ENCODE measurements around the gene C3orf22. TPM values are rescaled to one million over a fixed set of nuclear protein-coding genes. Genes with fewer than 3 reads are reported as not detected.

C3orf22 gene
- total RNA-seq, 2 donors from 2014 or later, result not detected

DNA sequence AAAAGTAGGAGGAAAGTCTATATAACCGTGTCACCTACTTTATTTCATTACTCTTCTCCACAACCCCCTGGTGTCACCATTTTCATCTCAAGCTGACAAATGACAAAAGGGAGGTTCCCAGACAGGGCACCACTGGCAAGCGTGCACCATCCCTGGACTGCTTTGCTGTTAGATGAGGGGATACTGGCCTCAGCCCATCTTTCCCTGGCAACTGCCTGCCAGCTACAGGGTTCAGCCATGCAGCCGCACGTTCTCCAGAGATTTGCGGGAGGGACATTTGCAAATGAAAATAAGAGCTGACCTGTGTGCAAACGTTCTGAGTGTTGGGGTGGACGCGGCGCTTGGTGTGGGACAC lies 41.8 kb downstream of the C3orf22 start:
- H3K27me3 ChIP-seq (ENCODE audit: control insufficient read depth, insufficient read depth, low read length, poor library complexity, severe bottlenecking), result no peaks in the 10 kb centered on the region
- Mint-ChIP-seq H3K4me1 (peaks cover 11% of the 10 kb centered on the region), H3K9me3 (no peaks in the 10 kb centered on the region), H3K27me3 (ENCODE audit: insufficient read depth) (no peaks in the 10 kb centered on the region), H3K4me3 (no peak overlapping the region), H3K36me3 (ENCODE audit: low read depth) (no peaks in the 10 kb centered on the region), H3K27ac (no peak overlapping the region)
- H3K27ac ChIP-seq (ENCODE audit: low read depth, low read length), result no peak overlapping the region
- H3K9ac ChIP-seq (ENCODE audit: extremely low read depth, low read length, poor library complexity, severe bottlenecking), result no peak overlapping the region
- TF ChIP-seq, protein P1, sequence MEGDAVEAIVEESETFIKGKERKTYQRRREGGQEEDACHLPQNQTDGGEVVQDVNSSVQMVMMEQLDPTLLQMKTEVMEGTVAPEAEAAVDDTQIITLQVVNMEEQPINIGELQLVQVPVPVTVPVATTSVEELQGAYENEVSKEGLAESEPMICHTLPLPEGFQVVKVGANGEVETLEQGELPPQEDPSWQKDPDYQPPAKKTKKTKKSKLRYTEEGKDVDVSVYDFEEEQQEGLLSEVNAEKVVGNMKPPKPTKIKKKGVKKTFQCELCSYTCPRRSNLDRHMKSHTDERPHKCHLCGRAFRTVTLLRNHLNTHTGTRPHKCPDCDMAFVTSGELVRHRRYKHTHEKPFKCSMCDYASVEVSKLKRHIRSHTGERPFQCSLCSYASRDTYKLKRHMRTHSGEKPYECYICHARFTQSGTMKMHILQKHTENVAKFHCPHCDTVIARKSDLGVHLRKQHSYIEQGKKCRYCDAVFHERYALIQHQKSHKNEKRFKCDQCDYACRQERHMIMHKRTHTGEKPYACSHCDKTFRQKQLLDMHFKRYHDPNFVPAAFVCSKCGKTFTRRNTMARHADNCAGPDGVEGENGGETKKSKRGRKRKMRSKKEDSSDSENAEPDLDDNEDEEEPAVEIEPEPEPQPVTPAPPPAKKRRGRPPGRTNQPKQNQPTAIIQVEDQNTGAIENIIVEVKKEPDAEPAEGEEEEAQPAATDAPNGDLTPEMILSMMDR (conservative IDR thresholded peaks at IDR 0.05), result no peak
- no peak overlapping the region for H3K4me3 ChIP-seq (ENCODE audit: low read length)
- no peaks in the 10 kb centered on the region for H3K36me3 ChIP-seq (ENCODE audit: control insufficient read depth, insufficient read depth, low read length)
- DNase-seq, result no peak
- WGBS, 2 experiments (ENCODE audit: insufficient coverage in 1 of 2, insufficient read length in 1 of 2), result 92 to 97% methylated on average over 8 to 9 of the region's 9 CpGs
- H3K4me1 ChIP-seq (ENCODE audit: control insufficient read depth, insufficient read depth, low read length), result peaks cover 7% of the 10 kb centered on the region
- H3K9me3 ChIP-seq (ENCODE audit: control insufficient read depth, low read length), result no peaks in the 10 kb centered on the region

DNA sequence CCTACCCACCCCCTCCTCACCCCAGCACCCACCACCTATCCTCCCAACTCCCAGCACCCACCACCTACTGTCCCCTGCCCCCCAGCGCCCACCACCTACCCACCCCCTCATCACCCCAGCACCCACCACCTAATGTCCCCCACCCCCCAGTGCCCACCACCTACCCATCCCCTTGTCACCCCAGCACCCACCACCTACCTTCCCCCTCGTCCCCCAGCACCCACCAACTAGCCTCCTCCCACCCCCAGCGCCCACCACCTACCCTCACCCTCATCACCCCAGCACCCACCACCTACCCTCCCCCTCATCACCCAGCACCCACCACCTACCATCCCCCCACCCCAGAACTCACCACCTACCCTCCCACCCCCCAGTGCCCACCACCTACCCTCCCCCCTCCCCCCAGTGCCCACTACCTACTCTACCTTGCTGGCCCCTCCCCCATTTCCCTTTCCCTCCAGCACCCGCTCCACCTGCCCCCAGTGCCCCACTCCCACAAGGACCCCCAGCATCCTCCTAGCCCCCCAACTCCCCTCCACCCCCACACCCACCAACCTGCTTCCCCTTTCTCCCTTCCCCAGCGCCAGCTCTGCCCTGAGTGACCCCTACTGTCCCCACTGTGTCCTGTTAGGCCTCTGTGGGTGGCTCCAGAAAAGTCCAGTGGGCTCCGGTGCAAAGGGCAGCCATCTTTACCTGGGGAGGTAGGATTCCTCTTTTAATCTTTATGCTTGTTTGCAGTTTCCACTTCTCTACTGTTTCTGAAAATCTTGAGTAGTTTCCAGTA lies 42.4 kb downstream of the C3orf22 start:
- DNase-seq, result no peak
- Mint-ChIP-seq H3K9me3 (no peaks in the 10 kb centered on the region), H3K4me1 (peaks cover 11% of the 10 kb centered on the region), H3K27ac (no peak overlapping the region), H3K27me3 (ENCODE audit: insufficient read depth) (no peaks in the 10 kb centered on the region), H3K36me3 (ENCODE audit: low read depth) (no peaks in the 10 kb centered on the region), H3K4me3 (no peak overlapping the region)
- Histone ChIP-seq H3K36me3 (ENCODE audit: control insufficient read depth, insufficient read depth, low read length) (no peaks in the 10 kb centered on the region), H3K9ac (ENCODE audit: extremely low read depth, low read length, poor library complexity, severe bottlenecking) (no peak overlapping the region), H3K4me1 (ENCODE audit: control insufficient read depth, insufficient read depth, low read length) (peaks cover 7% of the 10 kb centered on the region), H3K27me3 (ENCODE audit: control insufficient read depth, insufficient read depth, low read length, poor library complexity, severe bottlenecking) (no peaks in the 10 kb centered on the region), H3K4me3 (ENCODE audit: low read length) (no peak overlapping the region), H3K27ac (ENCODE audit: low read depth, low read length) (no peak overlapping the region), H3K9me3 (ENCODE audit: control insufficient read depth, low read length) (no peaks in the 10 kb centered on the region)
- TF ChIP-seq, protein P1 (conservative IDR thresholded peaks at IDR 0.05), result no peak
- WGBS, 2 experiments (ENCODE audit: insufficient coverage in 1 of 2, insufficient read length in 1 of 2), result 94% methylated on average over 3 of the region's 6 CpGs; no CpG with 5 or more reads in 1 of the 2 experiments

DNA sequence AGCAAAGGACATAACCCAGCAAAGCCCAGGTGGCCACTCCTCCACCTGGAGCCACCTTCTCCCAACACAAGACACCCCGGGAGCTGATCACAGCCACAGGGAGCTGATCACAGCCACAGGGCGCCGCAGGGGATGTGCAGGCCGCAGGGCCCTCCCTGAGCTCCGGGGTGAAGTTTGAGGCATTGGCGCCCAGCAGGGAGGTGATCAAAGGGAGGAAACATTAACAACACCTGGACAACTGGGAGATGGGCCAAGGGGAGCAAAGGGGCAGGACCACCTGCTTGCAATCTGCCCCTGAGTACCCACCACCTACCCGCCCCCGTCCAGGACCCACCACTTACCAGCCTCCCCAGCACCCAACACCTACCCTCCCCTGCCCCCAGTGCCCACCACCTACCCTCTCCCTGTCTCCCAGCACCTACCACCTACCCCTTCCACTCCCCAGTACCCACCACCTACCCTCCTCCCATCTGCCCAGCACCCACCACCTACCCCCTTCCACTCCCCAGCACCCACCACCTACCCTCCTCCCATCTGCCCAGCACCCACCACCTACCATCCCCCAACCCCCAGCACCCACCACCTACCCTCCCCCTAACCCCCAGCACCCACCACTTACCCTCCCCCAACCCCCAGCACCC lies 43.5 kb downstream of the C3orf22 start:
- H3K27ac Mint-ChIP-seq, result no peak overlapping the region
- no peak overlapping the region for H3K27ac ChIP-seq (ENCODE audit: low read depth, low read length)
- H3K27me3 ChIP-seq (ENCODE audit: control insufficient read depth, insufficient read depth, low read length, poor library complexity, severe bottlenecking), result no peaks in the 10 kb centered on the region
- 93% methylated on average over 8 of the region's 8 CpGs; no CpG with 5 or more reads in 1 of the 2 experiments for WGBS, 2 experiments (ENCODE audit: insufficient coverage in 1 of 2, insufficient read length in 1 of 2)
- H3K9me3 Mint-ChIP-seq, result no peaks in the 10 kb centered on the region
- no peak overlapping the region for H3K9ac ChIP-seq (ENCODE audit: extremely low read depth, low read length, poor library complexity, severe bottlenecking)
- TF ChIP-seq, protein P1 (conservative IDR thresholded peaks at IDR 0.05), result no peak
- H3K4me3 Mint-ChIP-seq, result no peak overlapping the region
- H3K4me1 ChIP-seq (ENCODE audit: control insufficient read depth, insufficient read depth, low read length), result peaks cover 7% of the 10 kb centered on the region
- no peaks in the 10 kb centered on the region for H3K9me3 ChIP-seq (ENCODE audit: control insufficient read depth, low read length)
- no peaks in the 10 kb centered on the region for H3K36me3 Mint-ChIP-seq (ENCODE audit: low read depth)
- no peaks in the 10 kb centered on the region for H3K27me3 Mint-ChIP-seq (ENCODE audit: insufficient read depth)
- no peak for DNase-seq
- H3K36me3 ChIP-seq (ENCODE audit: control insufficient read depth, insufficient read depth, low read length), result no peaks in the 10 kb centered on the region
- no peak overlapping the region for H3K4me3 ChIP-seq (ENCODE audit: low read length)
- peaks cover 11% of the 10 kb centered on the region for H3K4me1 Mint-ChIP-seq

All from endodermal cell (in vitro differentiated cells).